GM23338 (cell line): ENCODE data around the gene OCEL1. TPM values are rescaled to one million over a fixed set of nuclear protein-coding genes. Genes with fewer than 3 reads are reported as not detected.

ENCODE experiments used
- ATAC-seq: fragments of 200-7000 bp; cut with Tn5 transposase; 3 replicates; pipeline ENCODE4 v1.9.1; 2020
- DNase-seq: peaks from one replicate; pipeline ENCODE4 v3.0.0-alpha.2; 2015; ENCODE audit warnings: low spot score
- H2AFZ ChIP-seq: fragments of 200-600 bp; sonication (generic); 2 replicates; pipeline ENCODE4 v1.8.0; 2016; ENCODE audit warnings: antibody characterized with exemption, mild to moderate bottlenecking, moderate library complexity
- H3F3A ChIP-seq: fragments of 200-600 bp; sonication (generic); replicated peaks from 2 replicates; pipeline ENCODE4 v1.8.0; 2017; ENCODE audit warnings: antibody characterized with exemption, mixed run types, low read depth
- H3K27ac ChIP-seq: fragments of 200-600 bp; sonication (generic); 2 replicates; pipeline ENCODE4 v1.6.1; 2016; ENCODE audit warnings: low read depth
- H3K27me3 ChIP-seq: fragments of 200-600 bp; sonication (generic); 2 replicates; pipeline ENCODE4 v1.8.0; 2016; ENCODE audit warnings: mild to moderate bottlenecking, mixed run types, moderate library complexity; ENCODE audit not compliant: insufficient read depth
- H3K36me3 ChIP-seq: fragments of 200-600 bp; sonication (generic); 2 replicates; pipeline ENCODE4 v1.8.0; 2016; ENCODE audit warnings: mild to moderate bottlenecking; ENCODE audit not compliant: insufficient read depth
- H3K4me1 ChIP-seq: fragments of 200-600 bp; sonication (generic); 2 replicates; pipeline ENCODE4 v1.8.0; 2016; ENCODE audit warnings: mild to moderate bottlenecking, moderate library complexity; ENCODE audit not compliant: insufficient read depth
- H3K4me2 ChIP-seq: fragments of 200-600 bp; sonication (generic); 2 replicates; pipeline ENCODE4 v1.7.1; 2017; ENCODE audit warnings: mixed run types
- H3K4me3 ChIP-seq: fragments of 200-600 bp; sonication (generic); 2 replicates; pipeline ENCODE4 v1.6.1; 2016; ENCODE audit warnings: mixed run types
- H3K79me2 ChIP-seq: fragments of 200-600 bp; sonication (generic); replicated peaks from 2 replicates; pipeline ENCODE4 v1.8.0; 2017; ENCODE audit warnings: mild to moderate bottlenecking; ENCODE audit not compliant: insufficient read depth
- H3K9me2 ChIP-seq: fragments of 200-600 bp; sonication (generic); 2 replicates; pipeline ENCODE4 v1.8.0; 2017; ENCODE audit not compliant: insufficient read depth
- H4K20me1 ChIP-seq: fragments of 200-600 bp; sonication (generic); replicated peaks from 2 replicates; pipeline ENCODE4 v1.8.0; 2017; ENCODE audit warnings: mild to moderate bottlenecking; ENCODE audit not compliant: insufficient read depth
- H3K27ac Mint-ChIP-seq: 2 replicates; pipeline ENCODE4 v1.8.0; 2020; ENCODE audit warnings: inconsistent platforms, mild to moderate bottlenecking, moderate library complexity, mixed read lengths
- H3K27me3 Mint-ChIP-seq: 3 replicates; pipeline ENCODE4 v1.8.0; 2022; ENCODE audit warnings: low read depth, mild to moderate bottlenecking, moderate library complexity, mixed read lengths, inconsistent platforms; ENCODE audit not compliant: insufficient read depth, poor library complexity
- H3K36me3 Mint-ChIP-seq: 3 replicates; pipeline ENCODE4 v1.8.0; 2021; ENCODE audit warnings: low read depth, mild to moderate bottlenecking, inconsistent platforms, moderate library complexity, mixed read lengths
- H3K4me1 Mint-ChIP-seq: 3 replicates; pipeline ENCODE4 v1.8.0; 2020; ENCODE audit warnings: mild to moderate bottlenecking, inconsistent platforms, mixed read lengths
- H3K4me3 Mint-ChIP-seq: 3 replicates; pipeline ENCODE4 v1.8.0; 2021; ENCODE audit warnings: moderate library complexity, mild to moderate bottlenecking, inconsistent platforms, mixed read lengths
- H3K9me3 Mint-ChIP-seq: 3 replicates; pipeline ENCODE4 v1.8.0; 2020; ENCODE audit warnings: moderate library complexity, mild to moderate bottlenecking, inconsistent platforms, mixed read lengths
- CTCF ChIP-seq, 2 experiments: fragments of 200-600 bp in 1 of 2; sonication (generic) in 1 of 2; conservative IDR thresholded peaks; 2 replicates each; pipeline versions ENCODE4 v1.5.1 to v1.6.1; 2016 to 2017; ENCODE audit warnings: antibody characterized with exemption in 2 of 2, low read depth in 2 of 2, mild to moderate bottlenecking in 2 of 2, moderate library complexity in 1 of 2
- ETS1 ChIP-seq: IDR thresholded peaks from 2 replicates; pipeline ENCODE4 v1.6.1; 2016; ENCODE audit warnings: antibody characterized with exemption
- NANOG ChIP-seq: IDR thresholded peaks from 2 replicates; pipeline ENCODE4 v1.6.1; 2016; ENCODE audit warnings: antibody characterized with exemption, borderline replicate concordance
- REST ChIP-seq: IDR thresholded peaks from one replicate; pipeline ENCODE4 v1.6.1; 2018; ENCODE audit warnings: antibody characterized with exemption; ENCODE audit not compliant: unreplicated experiment
- ZNF331 ChIP-seq: fragments of 250-450 bp; sonication (Bioruptor Pico); IDR thresholded peaks from 2 replicates; pipeline ENCODE4 v1.5.0; 2020; ENCODE audit warnings: low read depth, mild to moderate bottlenecking, moderate library complexity
- polyA plus RNA-seq: library from polyadenylated mRNA; unstranded; fragments of >200 nt; fragmentation: Nextera tagmentation; extraction: Ambion mirVana; gene quantifications from 2 replicates; pipeline ENCODE4 v1.2.1, GENCODE V29; 2016
- total RNA-seq: library from RNA; depleted of rRNA; stranded (reverse); fragments of >200 nt; shearing (Covaris generic); gene quantifications from 2 replicates; pipeline ENCODE4 v1.2.3, GENCODE V29; 2014

The OCEL1 gene
- total and polyA plus RNA-seq, 2 experiments from 2014 or later = 12.7 to 47.4 TPM

- no peak for TF ChIP-seq REST
- no peak for TF ChIP-seq ZNF331 (CRISPR knock-in tag)
Measured at GRCh38 chr19:17202713-17203112, 23.3 kb upstream of the OCEL1 start (continued).

GRCh38 chr19:17205237-17206140, 20.5 kb upstream of the OCEL1 start:
- H3K27ac Mint-ChIP-seq = no peak overlapping the region
- H3K4me1 ChIP-seq = peaks cover 9% of the 10 kb centered on the region
- H3K36me3 Mint-ChIP-seq = peaks cover 54% of the 10 kb centered on the region
- no peak overlapping the region for H3K4me3 Mint-ChIP-seq
- H3K27me3 Mint-ChIP-seq = peaks cover 23% of the 10 kb centered on the region
- no peaks in the 10 kb centered on the region for H3K79me2 ChIP-seq
- TF ChIP-seq CTCF (conservative IDR thresholded peaks at IDR 0.05; ENCODE audit: low read depth in 2 of 2) (peak; percentile 76 to 94), NANOG (no peak)
- peaks cover 12% of the 10 kb centered on the region for H3F3A ChIP-seq
- no peaks in the 10 kb centered on the region; the same call in 2 of the 3 replicates for H3K9me3 Mint-ChIP-seq
- no peaks in the 10 kb centered on the region for H3K27me3 ChIP-seq
- H3K4me1 Mint-ChIP-seq = peaks cover 10% of the 10 kb centered on the region
- peak; percentile 68 for ATAC-seq
- no peaks in the 10 kb centered on the region for H3K9me2 ChIP-seq
- H3K36me3 ChIP-seq = no peaks in the 10 kb centered on the region
- no peak overlapping the region for H3K4me2 ChIP-seq
- H2AFZ ChIP-seq = no peak overlapping the region
- no peak overlapping the region for H3K4me3 ChIP-seq
- H3K27ac ChIP-seq = no peak overlapping the region
- no peaks in the 10 kb centered on the region for H4K20me1 ChIP-seq
- peak; percentile 90 for DNase-seq

- peaks cover 10% of the 10 kb centered on the region for H3K4me1 Mint-ChIP-seq
- H3K4me3 ChIP-seq = no peak overlapping the region
- H3K27ac Mint-ChIP-seq = no peak overlapping the region
- no peak overlapping the region for H3K4me3 Mint-ChIP-seq
- no peak overlapping the region for H2AFZ ChIP-seq
- peaks cover 22% of the 10 kb centered on the region for H3K27me3 Mint-ChIP-seq
- no peaks in the 10 kb centered on the region for H3K27me3 ChIP-seq
- no peaks in the 10 kb centered on the region for H3K9me2 ChIP-seq
- no peaks in the 10 kb centered on the region for H3K79me2 ChIP-seq
- peaks cover 39% of the 10 kb centered on the region for H3K36me3 Mint-ChIP-seq
- peaks cover 9% of the 10 kb centered on the region for H3K4me1 ChIP-seq
- H3K4me2 ChIP-seq = no peak overlapping the region
- no peaks in the 10 kb centered on the region for H4K20me1 ChIP-seq
- no peaks in the 10 kb centered on the region; the same call in 2 of the 3 replicates for H3K9me3 Mint-ChIP-seq
- ATAC-seq (no peak), DNase-seq (no peak)
- H3F3A ChIP-seq = peaks cover 13% of the 10 kb centered on the region
- H3K27ac ChIP-seq = no peak overlapping the region
- H3K36me3 ChIP-seq = no peaks in the 10 kb centered on the region
- TF ChIP-seq ETS1 = no peak
Measured at GRCh38 chr19:17206736-17207581, 19.1 kb upstream of the OCEL1 start.
